Rectal smooth muscle tissue (tissue), 1 donor: ENCODE results near the gene RAP1GAP.

Experiments
- H3K27ac ChIP-seq: one replicate; pipeline ENCODE4 v1.7.0; 2013; ENCODE audit warnings: low read depth, low read length, inconsistent platforms
- H3K27me3 ChIP-seq: one replicate; pipeline ENCODE4 v1.7.0; 2013; ENCODE audit warnings: low read length; ENCODE audit not compliant: control insufficient read depth, insufficient read depth
- H3K36me3 ChIP-seq: one replicate; pipeline ENCODE4 v1.7.0; 2013; ENCODE audit warnings: low read length; ENCODE audit not compliant: control insufficient read depth, insufficient read depth
- H3K4me1 ChIP-seq: one replicate; pipeline ENCODE4 v1.7.0; 2013; ENCODE audit warnings: low read length; ENCODE audit not compliant: control insufficient read depth, insufficient read depth
- H3K4me3 ChIP-seq: one replicate; pipeline ENCODE4 v1.7.0; 2013; ENCODE audit warnings: low read length
- H3K9ac ChIP-seq: one replicate; pipeline ENCODE4 v1.7.0; 2013; ENCODE audit warnings: low read length

Gene RAP1GAP

DNA sequence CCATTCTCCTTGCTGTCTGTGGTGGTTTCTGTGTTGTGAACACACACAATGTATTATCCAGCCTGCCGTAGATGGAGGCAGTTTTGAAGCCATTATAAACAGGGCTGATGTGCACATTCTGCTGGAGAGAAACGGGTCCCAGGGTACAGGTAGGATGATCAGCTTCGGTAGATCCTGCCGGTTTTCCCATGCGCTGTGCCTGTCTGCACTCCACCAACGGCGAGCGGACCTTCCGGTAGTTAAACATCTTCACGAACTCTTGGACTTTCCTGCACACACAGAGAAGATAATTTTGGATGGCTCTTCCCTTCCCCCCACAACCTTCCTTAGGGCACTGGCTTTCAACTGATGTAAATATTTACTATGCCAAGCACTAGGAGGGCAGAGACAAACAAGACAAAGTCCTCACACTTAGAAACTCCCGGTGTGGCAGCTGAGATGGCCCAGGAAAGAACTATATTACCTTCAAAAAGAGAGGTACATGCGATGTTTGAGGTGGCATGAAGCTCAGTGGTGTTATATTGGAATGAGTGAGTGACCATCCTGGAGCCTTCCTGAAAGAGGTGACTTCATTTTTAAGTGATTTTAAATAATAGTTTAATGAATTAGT is 118.2 kb downstream of the RAP1GAP start:
- Histone ChIP-seq H3K27me3 (no peaks in the 10 kb centered on the region), H3K27ac (no peak overlapping the region), H3K9ac (no peak overlapping the region), H3K4me1 (no peaks in the 10 kb centered on the region), H3K36me3 (no peaks in the 10 kb centered on the region), H3K4me3 (no peak overlapping the region)

DNA sequence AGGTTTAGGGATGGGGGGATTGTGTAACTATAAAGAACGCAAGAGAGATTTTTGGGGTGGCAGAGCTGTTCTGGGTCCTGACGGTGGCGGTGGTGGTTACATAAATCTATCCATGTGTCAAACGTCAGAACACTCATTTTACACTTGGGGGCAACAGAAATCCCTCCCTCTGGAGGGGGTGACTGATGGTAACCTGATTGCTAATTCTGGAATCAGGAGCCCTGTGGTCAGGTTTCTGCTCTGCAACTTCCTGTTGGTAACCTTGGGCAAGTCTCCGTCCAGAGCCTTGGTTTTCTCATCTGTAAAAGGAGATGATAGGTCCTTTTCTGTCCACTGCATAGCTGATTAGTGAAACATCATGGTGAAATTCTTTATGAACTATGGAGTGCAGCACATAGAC is 119.1 kb downstream of the RAP1GAP start:
- Histone ChIP-seq H3K27ac (no peak overlapping the region), H3K4me1 (no peaks in the 10 kb centered on the region)

DNA sequence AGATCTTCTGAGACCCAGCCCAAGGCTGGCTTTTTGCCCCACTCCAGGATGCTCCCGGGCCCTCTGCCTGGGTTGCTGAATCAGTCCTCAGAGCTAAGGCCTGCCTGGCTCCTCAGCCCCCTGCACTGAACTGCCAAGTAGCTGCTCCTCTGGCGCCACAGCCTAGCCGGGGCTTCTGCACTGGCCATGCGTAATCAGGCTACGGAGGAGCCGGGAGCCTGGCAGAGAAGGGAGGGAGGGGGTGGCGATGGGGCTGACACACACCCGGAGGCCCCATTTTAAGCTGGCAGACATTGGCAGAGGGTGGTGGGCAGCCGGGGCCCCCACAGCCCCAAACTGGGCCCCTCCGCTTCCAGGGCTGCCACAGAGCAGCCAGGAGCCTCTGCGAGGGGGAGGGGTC is 121.3 kb downstream of the RAP1GAP start:
- Histone ChIP-seq H3K27me3 (no peaks in the 10 kb centered on the region), H3K9ac (no peak overlapping the region), H3K27ac (no peak overlapping the region), H3K36me3 (no peaks in the 10 kb centered on the region), H3K4me3 (no peak overlapping the region), H3K4me1 (no peaks in the 10 kb centered on the region)

More for the DNA sequence above, 119.1 kb downstream of the RAP1GAP start:
- Histone ChIP-seq H3K4me3 (no peak overlapping the region), H3K9ac (no peak overlapping the region), H3K36me3 (no peaks in the 10 kb centered on the region), H3K27me3 (no peaks in the 10 kb centered on the region)
